B cell (primary cell): ENCODE measurements around the gene SPRR2G.

Experiments
- CTCF ChIP-seq: fragments of 200-600 bp; IDR thresholded peaks from one replicate; pipeline ENCODE4 v1.8.0; 2022; ENCODE audit warnings: antibody characterized with exemption, mild to moderate bottlenecking
- EZH2 ChIP-seq: IDR thresholded peaks from 2 replicates; pipeline ENCODE4 v1.6.1; 2012; ENCODE audit warnings: borderline replicate concordance, low read depth, mild to moderate bottlenecking, moderate library complexity, low read length; ENCODE audit not compliant: insufficient read depth, poor library complexity, severe bottlenecking

GRCh38 chr1:153168686-153169085 lies 18.0 kb upstream of the SPRR2G start:
- TF ChIP-seq CTCF (no peak), EZH2 (no peak)
